HG02763 (cell line): ENCODE results near the gene TMEM126B.
A peak's percentile ranks its signal among the peaks of the same experiment; 100 is the strongest.

Experiments used
- ATAC-seq: cut with Tn5 transposase; IDR thresholded peaks from one replicate; pipeline ENCODE4 v1.9.1; 2021; ENCODE audit warnings: mild to moderate bottlenecking, moderate library complexity; ENCODE audit not compliant: unreplicated experiment

TMEM126B gene

GRCh38 chr11:85680897-85681296 lies 52.5 kb downstream of the TMEM126B start:
- no peak for ATAC-seq

DNA sequence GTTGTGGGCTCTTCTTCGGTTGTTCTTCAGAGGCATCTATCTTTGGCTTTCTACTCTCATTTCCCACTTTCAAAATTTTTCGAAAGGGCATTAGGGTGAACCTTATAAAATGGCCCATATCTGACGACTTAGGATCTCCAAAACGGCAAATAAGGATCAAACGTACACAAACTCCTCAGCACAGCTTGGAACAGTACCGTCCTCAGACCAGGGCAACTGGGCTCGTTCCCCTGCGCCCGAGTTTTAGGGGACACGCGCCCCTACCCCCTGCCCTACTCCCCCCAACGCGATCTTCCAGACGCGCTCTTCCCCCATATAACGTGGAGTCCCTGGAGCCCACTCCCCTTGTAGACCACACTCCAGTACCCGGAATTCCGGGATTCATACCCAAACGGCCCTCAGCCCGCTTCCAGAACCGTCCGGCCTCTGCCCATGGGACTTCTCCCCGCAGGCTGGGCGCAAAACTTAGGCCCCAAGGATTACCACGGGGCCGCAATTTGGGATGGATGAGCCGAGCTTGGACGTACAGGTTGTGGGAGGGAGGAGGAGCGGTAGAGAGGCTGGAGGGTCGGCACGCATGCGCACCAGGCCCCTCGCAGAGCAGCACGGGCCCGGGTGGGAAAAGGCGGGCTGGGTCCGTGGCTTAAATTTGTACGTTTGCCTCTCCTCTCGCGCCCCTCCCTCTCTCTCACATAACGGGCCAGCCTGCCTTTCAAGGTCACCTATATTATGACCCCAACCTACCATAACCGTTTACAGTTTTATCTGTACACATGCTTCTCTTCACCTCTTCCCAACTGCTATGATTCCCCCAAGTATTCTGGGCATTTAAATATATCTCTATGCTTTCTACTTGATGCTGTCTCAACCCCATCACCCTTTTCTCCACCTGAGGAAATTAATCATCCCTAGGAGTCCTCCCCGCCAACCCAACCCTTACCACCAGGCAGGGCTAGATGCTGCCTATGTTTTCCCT lies 54.2 kb downstream of the TMEM126B start:
- ATAC-seq = peak; percentile 76

DNA sequence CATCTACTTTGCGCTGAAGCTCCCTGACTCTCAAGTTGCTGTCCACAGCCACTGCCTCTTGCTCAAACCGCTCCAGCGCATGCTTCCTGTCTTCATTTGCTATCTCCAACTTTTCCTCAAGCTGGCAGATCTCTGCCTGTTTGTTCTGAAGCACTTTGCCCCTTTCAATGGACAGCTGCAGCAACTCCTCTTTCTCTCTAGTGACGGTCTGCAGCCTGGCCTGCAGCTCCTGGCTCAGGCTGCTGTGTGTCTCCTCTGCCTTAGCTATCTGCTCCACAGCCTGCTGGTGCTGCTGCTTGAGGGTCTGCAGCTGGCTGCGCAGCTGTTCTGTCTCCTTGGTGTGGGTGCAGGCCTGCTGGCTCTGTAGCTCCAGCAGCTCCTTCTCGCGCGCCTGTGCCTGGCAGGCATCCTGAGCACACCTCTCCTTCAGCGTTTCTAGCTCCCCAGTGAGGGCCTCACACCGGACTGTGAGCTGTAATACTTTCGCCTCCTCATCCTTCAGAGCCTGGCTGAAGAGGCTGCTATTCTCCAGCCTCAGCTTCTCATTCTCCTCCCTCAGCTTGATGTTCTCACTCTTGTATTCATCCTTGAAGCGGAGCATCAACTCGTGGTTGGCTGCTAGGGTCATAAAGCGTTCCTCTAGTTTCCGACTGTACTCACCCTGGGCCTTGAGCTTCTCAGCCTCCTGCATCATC lies 56.9 kb downstream of the TMEM126B start:
- no peak for ATAC-seq

DNA sequence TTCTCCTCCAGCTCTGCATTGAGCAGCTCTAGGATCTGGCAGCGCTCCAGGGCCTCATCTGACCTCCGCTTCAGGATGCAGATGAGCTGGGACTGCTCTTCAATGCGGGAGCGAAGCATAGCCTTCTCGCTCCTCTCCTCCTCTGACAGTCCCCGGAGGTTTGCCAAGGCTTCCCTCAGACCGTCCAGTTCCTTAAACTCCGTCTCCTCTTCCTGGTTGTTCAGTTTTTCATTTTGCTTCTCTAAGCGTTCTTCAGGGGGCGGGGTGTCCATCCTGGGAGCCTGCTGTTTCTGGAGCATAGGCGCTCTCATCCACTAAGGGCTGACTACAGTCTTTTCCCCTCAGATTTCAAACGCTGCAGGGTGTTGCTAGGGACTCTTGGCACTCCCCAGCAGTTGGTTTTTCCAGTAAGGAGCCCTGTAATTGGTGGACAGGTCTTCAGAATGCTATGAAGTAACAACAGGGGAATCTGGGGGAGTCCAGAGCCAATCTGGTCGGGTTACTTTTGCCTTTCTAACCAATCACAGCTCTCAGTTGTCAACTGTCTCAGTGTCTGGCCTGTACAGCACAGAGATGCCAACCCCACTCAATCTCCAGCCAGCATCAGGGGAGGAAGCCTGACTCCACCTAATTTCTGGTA lies 57.5 kb downstream of the TMEM126B start, which contains the start of gene CCDC89:
CCDC89 (minus strand) TSS at position 376 of the 640 bp plus-strand sequence; CDS start at position 311, 65 bp downstream.
- ATAC-seq = no peak
